ENCODE measurements around the gene GLIPR1L1.
A peak's percentile ranks its signal among the peaks of the same experiment; 100 is the strongest.
"Not testable (repeated sequence)": the region's sequence is repeated elsewhere in the genome, so short reads cannot be mapped to it uniquely, and the experiment has no call there.

GLIPR1L1 gene

GRCh38 chr12:75334384-75335030 lies at the start of gene GLIPR1L1:
GLIPR1L1 (plus strand) TSS chr12:75334670; CDS start chr12:75334729, 59 bp downstream.
- peak; percentile 69 for DNase-seq

- no peak for DNase-seq
Measured at GRCh38 chr12:75288860-75289259, 45.6 kb upstream of the GLIPR1L1 start.

GRCh38 chr12:75289753-75290152 lies 44.7 kb upstream of the GLIPR1L1 start:
- DNase-seq: no peak

- no peak for DNase-seq
Measured at GRCh38 chr12:75291014-75291413, 43.5 kb upstream of the GLIPR1L1 start.

GRCh38 chr12:75294336-75294735 lies 40.1 kb upstream of the GLIPR1L1 start:
- DNase-seq: no peak

- no peak for DNase-seq
Measured at GRCh38 chr12:75294797-75295196, 39.7 kb upstream of the GLIPR1L1 start.

- DNase-seq: no peak
Measured at GRCh38 chr12:75302225-75302624, 32.2 kb upstream of the GLIPR1L1 start.

GRCh38 chr12:75302781-75303180 lies 31.7 kb upstream of the GLIPR1L1 start:
- no peak for DNase-seq

GRCh38 chr12:75305412-75306332 lies 28.8 kb upstream of the GLIPR1L1 start:
- no peak for DNase-seq

GRCh38 chr12:75308279-75308678 lies 26.2 kb upstream of the GLIPR1L1 start:
- DNase-seq: no peak

GRCh38 chr12:75311369-75311768 lies 23.1 kb upstream of the GLIPR1L1 start:
- no peak for DNase-seq

- no peak for DNase-seq
Measured at GRCh38 chr12:75315518-75315917, 19.0 kb upstream of the GLIPR1L1 start.

- DNase-seq: no peak
Measured at GRCh38 chr12:75317784-75318183, 16.7 kb upstream of the GLIPR1L1 start.

- DNase-seq: no peak
Measured at GRCh38 chr12:75322464-75322863, 12.0 kb upstream of the GLIPR1L1 start.

GRCh38 chr12:75323663-75324062 lies 10.8 kb upstream of the GLIPR1L1 start:
- no peak for DNase-seq

GRCh38 chr12:75327642-75328041 lies 6.8 kb upstream of the GLIPR1L1 start:
- no peak for DNase-seq

GRCh38 chr12:75329918-75330826 lies 4.3 kb upstream of the GLIPR1L1 start, which contains the start of gene CAPS2:
CAPS2 (minus strand) TSS chr12:75330324; CDS start chr12:75326498, 3,826 bp downstream.
- DNase-seq: peak; percentile 42

- no peak for DNase-seq
Measured at GRCh38 chr12:75337905-75338304, 3.4 kb downstream of the GLIPR1L1 start.

GRCh38 chr12:75341873-75342272 lies 7.4 kb downstream of the GLIPR1L1 start:
- DNase-seq: no peak

GRCh38 chr12:75345531-75345930 lies 11.1 kb downstream of the GLIPR1L1 start:
- no peak for DNase-seq

GRCh38 chr12:75346215-75346614 lies 11.7 kb downstream of the GLIPR1L1 start:
- DNase-seq: not testable (repeated sequence)

- no peak for DNase-seq
Measured at GRCh38 chr12:75349946-75350345, 15.5 kb downstream of the GLIPR1L1 start.

GRCh38 chr12:75350413-75350812 lies 15.9 kb downstream of the GLIPR1L1 start:
- no peak for DNase-seq
